Measurements from ENCODE around the gene HOMER1.

The HOMER1 gene

GRCh38 chr5:79488775-79489174, 25.2 kb downstream of the HOMER1 start:
- no peak for DNase-seq (ENCODE audit: low spot score)

DNA sequence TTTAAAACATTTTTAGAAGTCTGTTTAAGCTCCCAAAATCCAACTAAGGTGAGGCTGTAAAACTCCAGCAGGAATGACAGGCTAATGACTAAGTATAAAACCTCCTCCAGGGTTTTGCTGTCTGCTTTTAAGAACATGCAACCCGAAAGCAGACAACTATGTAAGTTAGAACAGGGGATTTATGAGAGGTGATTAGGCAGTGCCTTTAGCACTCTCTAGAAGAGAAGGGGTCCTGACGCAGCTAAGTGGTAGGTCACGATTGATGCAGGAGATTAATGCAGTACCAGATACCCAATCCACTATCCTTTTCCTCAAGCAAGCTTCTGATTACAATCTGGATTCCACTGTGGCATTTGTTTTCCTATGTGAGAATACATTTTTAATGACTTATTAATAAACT, 25.9 kb downstream of the HOMER1 start:
- no peak for DNase-seq (ENCODE audit: low spot score)

DNA sequence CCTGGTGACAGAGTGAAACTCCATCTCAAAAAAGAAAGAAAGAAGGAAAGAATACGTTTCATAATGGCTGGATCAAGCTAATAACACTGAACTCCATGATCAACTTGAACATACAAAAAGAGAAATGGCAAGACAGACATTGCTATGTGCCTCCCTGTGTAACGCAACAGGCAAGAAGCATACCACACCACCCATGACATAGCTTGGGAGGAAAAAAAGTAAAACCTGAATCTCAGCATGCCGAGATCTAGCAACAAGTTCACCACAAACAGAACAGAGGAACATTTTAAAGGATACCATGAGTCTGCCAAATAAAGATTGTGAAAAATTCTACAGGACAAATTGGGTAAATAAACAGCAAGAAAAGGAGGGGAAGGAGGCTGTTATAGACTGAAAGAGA, 26.7 kb downstream of the HOMER1 start:
- no peak for DNase-seq (ENCODE audit: low spot score)

DNA sequence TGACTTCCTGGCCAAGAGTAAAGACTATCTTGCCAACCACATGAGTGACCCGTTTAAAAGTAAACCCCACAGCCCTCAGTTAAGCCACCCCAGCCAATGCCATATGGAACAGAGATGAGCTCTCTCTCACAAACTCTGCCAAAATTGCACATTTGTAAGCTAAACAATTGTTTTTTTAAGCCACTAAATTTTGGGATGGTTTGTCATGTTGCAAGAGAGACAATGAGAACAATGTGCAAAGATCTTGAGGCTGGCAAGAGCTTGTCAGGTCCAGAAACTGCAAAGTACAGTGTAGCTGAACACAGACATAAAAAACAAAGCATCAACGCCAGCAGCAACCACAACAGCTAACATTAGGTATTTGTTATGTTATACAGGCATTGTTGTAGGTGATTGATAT, 27.8 kb downstream of the HOMER1 start:
- DNase-seq (ENCODE audit: low spot score): no peak

- no peak for DNase-seq (ENCODE audit: low spot score)
These were observed 29.2 kb downstream of the HOMER1 start for GRCh38 chr5:79484731-79485130.

DNA sequence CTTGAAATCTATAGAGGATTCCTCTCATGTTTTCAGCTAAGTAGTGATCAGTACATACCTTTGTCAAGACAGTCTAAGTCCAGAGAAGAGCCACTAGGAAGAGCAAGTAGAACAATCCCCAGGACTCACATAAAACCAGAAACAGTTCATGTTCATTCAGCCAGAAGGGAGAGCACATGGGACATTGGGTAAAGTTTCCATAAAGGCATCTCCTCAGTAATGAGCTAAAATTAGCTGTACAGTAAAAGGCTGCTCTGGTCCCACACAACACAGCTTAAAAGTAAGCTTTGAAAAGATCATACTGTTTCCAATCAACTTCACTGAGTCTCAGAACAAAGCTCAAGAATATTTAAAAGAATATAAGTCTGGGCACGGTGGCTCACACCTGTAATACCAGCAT, 32.4 kb downstream of the HOMER1 start:
- no peak for DNase-seq (ENCODE audit: low spot score)

DNA sequence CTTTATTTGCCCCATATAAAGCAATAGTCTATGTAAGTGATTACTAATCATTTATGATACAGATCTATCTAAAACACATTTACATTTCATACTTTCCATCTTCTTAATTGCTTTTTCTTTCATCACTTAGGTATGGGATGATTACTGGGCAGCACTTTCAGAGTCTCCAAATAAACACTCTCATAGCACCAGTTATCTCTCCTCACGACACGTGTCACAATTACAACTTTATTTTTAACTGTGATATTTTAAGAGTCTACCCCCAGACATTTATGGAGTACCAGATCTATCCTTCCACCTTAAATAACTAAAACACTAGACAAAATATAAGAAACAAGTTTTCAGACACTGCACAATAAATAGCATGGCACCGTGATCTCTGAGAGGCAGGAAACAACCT, 32.9 kb downstream of the HOMER1 start:
- no peak for DNase-seq (ENCODE audit: low spot score)

DNA sequence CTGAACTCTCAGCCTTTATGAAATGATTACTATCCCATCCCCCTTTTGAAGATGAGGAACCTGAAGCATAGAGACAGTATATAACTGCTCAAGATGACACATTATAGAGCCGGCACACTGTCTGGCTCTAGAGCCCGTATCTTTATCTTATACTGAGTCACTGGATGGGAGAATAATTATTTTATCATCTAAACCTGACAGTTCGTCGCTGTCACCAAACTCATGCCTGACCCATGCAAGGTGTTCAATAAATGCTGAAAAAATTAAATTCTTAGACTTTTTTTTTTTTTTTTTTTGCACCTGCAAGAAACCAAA, 38.8 kb downstream of the HOMER1 start:
- DNase-seq (ENCODE audit: low spot score): no peak

DNA sequence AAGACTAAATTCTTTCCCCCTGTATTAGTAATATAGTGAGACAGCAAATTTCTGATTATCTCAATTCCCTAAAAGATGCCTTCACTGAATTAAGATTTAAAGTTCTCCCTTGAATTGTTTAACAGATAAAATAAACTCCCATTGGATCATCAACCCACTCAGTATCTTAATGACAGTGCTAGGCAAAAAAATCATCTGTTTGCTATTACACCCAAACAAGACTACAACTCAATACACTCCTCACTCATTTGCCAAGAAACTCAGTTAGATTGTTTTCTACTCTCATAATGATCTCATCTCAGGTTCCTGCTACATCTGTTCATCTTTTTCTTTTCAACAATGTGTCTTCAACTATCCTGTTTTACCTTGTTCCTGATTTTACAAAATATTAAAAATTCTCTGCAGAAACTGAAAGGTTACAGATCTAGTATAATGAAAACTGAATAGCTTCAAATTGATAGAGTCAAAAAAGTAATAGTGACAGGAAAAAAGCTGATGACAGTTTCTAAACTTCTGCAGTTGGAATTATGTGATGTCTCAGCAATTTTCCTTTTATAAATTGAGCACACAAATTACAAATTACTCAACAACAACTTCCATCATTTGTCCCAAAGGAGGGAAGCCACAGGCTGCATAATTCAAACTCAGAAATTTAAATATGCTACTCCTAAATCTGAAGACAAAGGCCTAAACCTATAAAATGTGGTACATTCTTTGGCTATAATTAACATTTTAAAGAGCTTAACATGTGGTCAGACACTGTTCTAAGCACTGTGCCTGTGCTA, 39.4 kb downstream of the HOMER1 start:
- no peak for DNase-seq (ENCODE audit: low spot score)

DNA sequence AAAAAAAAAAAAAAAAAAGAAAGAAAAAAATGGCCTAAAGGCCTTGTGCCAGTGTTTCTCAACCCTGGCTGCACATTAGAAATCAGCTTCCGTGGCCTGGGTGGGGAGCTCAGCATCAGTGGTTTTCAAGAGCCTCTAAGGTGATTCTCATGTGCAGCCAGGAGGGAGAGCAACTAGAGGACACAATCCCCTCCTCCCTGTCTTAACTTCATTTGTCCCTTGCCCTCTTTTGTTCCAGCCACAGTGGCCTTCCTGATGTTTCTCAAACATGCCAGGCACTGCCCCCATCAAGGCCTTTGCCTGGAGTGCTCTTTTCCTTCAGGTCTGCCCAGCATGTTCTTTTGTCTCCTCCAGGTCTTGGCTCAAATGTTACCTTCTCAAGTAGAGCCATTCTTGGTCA, 42.4 kb downstream of the HOMER1 start:
- no peak for DNase-seq (ENCODE audit: low spot score)

GRCh38 chr5:79464695-79465332, 49.1 kb downstream of the HOMER1 start:
- peak; percentile 20 for DNase-seq (ENCODE audit: low spot score)

DNA sequence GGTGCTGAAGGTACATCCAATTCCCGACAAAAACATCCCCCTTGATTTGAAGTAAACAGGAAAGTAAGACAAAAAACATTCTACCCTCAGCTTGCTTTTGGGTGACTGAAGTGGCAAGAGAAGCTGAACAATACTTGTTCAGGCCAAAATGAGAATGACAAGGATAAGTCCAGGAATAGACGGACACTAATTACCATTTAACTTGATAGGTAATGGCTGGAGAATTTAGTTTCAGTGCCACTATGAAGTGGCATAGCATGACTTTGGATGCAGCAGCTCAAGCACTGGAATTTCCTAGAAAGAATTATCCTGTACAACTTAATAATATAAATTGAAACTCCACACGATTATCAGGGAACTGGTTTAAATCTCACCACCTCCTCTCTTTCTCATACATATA, 49.7 kb downstream of the HOMER1 start:
- no peak for DNase-seq (ENCODE audit: low spot score)

- no peak for DNase-seq (ENCODE audit: low spot score)
These were observed 54.3 kb downstream of the HOMER1 start for GRCh38 chr5:79459626-79460025.

GRCh38 chr5:79456890-79457583, 56.9 kb downstream of the HOMER1 start:
- no peak for DNase-seq (ENCODE audit: low spot score)

GRCh38 chr5:79456400-79456799, 57.5 kb downstream of the HOMER1 start:
- no peak for DNase-seq (ENCODE audit: low spot score)

GRCh38 chr5:79454043-79454442, 59.9 kb downstream of the HOMER1 start:
- no peak for DNase-seq (ENCODE audit: low spot score)

DNA sequence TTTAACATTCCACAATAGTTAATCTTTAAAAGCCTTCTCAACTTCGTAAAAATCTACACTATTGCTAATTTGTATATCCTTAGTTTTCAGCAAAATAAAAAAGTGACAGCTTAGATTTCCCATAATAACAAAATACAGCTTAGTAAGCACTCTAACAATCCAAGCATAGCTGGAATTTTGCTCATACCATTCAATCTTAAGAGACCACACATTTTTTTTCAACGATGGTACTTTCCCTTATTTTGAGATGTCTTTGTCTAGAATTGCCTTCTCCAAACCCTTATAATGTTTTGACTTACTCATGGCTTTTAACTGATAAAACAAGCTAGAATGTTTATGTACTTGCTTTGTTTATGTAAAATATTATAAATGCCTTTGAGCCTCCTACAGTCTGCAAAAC, 65.6 kb downstream of the HOMER1 start:
- DNase-seq (ENCODE audit: low spot score): no peak

DNA sequence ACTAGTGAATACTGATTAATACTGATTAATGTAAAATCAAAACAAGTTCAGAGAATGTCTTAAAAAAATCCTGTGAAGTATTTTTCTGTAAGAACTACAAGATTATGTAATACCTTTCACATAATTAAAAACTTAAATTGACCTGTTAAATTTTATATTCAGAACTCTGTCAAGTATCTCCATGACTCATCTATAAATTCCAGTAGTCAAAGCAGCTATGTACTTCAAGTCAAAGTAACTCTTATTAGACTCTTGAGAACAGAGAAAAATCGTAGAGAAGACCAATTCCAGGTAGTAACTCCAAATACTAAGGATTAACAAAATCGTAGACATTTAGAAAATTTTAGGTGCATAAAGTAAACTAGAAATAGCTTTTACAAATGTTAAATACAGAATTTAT, 77.1 kb downstream of the HOMER1 start:
- DNase-seq (ENCODE audit: low spot score): no peak

DNA sequence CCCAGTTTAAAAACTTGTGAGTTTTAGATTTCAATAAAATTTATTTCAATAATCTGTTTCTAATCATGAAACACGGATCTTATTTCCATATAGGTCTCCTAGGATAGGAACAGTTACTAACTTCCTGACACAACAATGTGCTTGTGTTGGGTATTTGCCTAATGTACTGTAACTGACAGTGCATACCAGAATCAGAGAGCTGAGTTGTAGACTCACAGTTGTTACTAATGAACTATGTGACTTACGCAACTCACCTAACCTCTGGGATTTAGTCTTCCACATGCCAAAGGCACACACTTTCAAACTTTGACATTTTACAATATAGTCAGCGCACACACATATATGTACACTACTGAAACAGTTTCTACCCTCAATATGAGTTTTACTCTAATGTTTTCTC, 77.7 kb downstream of the HOMER1 start:
- no peak for DNase-seq (ENCODE audit: low spot score)

DNA sequence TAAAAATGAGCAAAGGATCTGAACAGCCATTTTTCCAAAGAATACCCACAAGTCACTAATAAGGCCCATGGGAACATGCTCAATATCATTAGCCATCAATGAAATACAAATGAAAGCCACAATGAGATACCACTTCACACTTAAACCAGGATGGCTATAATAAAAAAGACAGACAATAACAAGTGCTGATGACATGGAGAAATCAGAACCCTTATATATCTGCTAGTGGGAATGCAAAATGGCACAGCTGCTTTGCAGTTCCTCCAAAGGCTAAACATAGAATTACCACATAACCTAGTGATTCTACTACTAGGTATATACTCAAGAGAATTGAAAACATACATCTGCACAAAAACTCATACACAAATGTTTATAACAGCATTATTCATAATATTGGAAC, 83.7 kb downstream of the HOMER1 start:
- DNase-seq (ENCODE audit: low spot score): no peak

GRCh38 chr5:79423296-79423695, 90.6 kb downstream of the HOMER1 start:
- no peak for DNase-seq (ENCODE audit: low spot score)

DNA sequence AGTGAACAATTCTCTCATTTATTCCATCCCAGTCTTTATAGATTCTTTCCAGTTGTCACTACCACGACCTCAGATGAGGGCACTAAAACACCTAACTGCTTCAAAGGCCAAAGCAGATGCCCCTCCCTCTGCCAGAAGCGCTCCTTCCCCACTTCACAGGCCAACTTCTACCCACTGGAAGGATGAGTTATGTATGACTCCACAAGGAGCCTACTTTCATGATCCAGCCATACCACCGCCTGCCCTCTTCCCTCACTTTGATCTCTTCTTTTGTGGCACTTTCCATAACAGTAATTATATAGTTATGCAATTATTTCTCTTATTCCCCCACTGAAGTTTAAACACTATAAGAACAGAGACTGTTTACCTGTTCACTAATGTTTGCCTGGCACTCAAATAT, 93.7 kb downstream of the HOMER1 start:
- no peak for DNase-seq (ENCODE audit: low spot score)

DNA sequence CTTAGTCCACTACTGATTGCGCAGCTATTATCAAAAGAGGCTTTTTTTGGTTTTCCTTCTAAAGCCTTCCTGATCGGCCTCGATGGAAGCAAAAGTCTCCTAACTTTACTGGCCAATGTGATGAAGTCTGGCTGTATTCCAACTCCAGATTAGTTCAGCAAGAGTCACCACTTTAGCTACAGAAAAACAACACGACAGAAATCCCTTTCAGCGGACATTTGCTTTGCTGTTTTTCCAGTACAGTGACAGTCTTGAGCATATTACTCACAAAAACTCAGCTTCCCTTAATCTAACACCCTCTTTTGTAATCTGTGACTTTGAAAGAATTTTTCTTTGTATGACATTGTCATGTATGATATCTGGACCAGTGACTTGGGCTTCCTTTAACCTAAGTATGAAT, 95.7 kb downstream of the HOMER1 start:
- no peak for DNase-seq (ENCODE audit: low spot score)

DNA sequence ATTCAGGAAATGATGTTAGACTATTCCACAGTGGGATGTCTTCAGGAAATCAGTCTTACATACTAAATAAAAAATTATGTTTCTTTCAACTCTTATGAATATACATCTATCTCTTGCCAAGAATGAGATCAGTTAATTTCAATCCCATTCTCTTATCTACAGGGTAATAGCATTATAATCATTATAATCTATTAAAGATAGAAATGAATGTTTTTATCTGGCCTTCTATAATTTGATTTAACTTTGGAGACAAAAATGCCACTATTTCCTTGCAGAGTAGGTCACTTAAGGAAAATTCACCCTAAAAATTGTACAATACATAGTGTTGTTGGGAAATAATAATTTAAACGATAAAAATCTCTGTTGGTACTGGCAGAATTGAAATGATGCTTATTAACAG, 96.4 kb downstream of the HOMER1 start:
- DNase-seq (ENCODE audit: low spot score): no peak

Measured in Ammon's horn (tissue), 1 donor.